Lower leg skin (tissue), 4 donors: ENCODE data around the gene CYP11A1. TPM values are rescaled to one million over a fixed set of nuclear protein-coding genes. Genes with fewer than 3 reads are reported as not detected.

ENCODE experiments used
- DNase-seq, 2 donors: peaks; one replicate each; pipeline ENCODE4 v3.0.0-alpha.2; 2019; ENCODE audit warnings: low spot score in 2 of 2
- H3K4me3 ChIP-seq: fragments of 200-600 bp; sonication (generic); 2 replicates; pipeline ENCODE4 v1.5.1; 2017; ENCODE audit warnings: mild to moderate bottlenecking, low read depth; ENCODE audit not compliant: poor library complexity, severe bottlenecking
- CTCF ChIP-seq, 3 donors: fragments of 450-650 bp; IDR thresholded peaks; one replicate each; pipeline ENCODE4 v1.5.1; 2016; ENCODE audit warnings: antibody characterized with exemption in 3 of 3, mild to moderate bottlenecking in 3 of 3, moderate library complexity in 2 of 3
- POLR2A ChIP-seq, 2 donors: fragments of 450-650 bp; IDR thresholded peaks; one replicate each; pipeline ENCODE4 v1.6.1; 2016 to 2017; ENCODE audit warnings: antibody characterized with exemption in 2 of 2, mild to moderate bottlenecking in 1 of 2, moderate library complexity in 1 of 2
- WGBS, 2 donors: methylation state at CpG; one replicate each; pipeline ENCODE4 v1.1.5; 2018; 5-methylcytosine and 5-hydroxymethylcytosine counted together
- intact Hi-C: fragments of 100-400 bp; cut with DNase I; formaldehyde crosslinking; loops from one replicate; pipeline ENCODE4 v1.15.0; 2023; ENCODE audit warnings: low total_unique reads
- total RNA-seq, 4 donors: library from RNA; depleted of rRNA; stranded (reverse); fragments of >200 nt; gene quantifications; one replicate each; pipeline ENCODE4 v1.1.0, GENCODE V29; 2016

CYP11A1 gene
- total RNA-seq, 4 donors from 2014 or later = 0.34 to 0.75 (median 0.49) TPM; not detected in 1

DNA sequence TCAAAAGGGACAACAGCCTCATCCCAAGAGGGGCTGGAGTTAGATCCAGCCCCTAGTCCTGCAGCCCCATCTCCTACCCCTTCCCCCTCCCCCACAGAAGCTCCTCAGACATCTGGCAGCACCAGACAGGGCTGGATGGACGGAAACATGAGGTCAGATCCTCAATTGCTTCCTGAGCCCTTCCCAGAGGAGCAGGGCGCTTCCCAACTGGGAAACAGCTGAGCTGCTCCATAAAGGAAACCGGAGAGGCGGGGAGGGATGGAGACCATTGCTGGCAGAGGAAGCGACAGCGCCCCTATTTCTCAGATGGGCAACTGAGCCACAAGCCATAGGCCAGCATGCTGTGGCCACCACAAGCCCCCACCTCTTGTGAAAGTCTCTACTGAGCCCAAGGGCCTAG is 18.3 kb upstream of the CYP11A1 start:
- DNase-seq = no peak
- 69 to 87% methylated on average over 6 of the region's 6 CpGs for WGBS, 2 donors
- TF ChIP-seq POLR2A (IDR thresholded peaks at IDR 0.05) (no peak), CTCF (IDR thresholded peaks at IDR 0.05) (no peak)
- intact Hi-C loops = loop anchor here (10.0 kb wide), 1 partner anchor 49 kb away; the partner anchor contains the start of gene SEMA7A
- no peak overlapping the region for H3K4me3 ChIP-seq

DNA sequence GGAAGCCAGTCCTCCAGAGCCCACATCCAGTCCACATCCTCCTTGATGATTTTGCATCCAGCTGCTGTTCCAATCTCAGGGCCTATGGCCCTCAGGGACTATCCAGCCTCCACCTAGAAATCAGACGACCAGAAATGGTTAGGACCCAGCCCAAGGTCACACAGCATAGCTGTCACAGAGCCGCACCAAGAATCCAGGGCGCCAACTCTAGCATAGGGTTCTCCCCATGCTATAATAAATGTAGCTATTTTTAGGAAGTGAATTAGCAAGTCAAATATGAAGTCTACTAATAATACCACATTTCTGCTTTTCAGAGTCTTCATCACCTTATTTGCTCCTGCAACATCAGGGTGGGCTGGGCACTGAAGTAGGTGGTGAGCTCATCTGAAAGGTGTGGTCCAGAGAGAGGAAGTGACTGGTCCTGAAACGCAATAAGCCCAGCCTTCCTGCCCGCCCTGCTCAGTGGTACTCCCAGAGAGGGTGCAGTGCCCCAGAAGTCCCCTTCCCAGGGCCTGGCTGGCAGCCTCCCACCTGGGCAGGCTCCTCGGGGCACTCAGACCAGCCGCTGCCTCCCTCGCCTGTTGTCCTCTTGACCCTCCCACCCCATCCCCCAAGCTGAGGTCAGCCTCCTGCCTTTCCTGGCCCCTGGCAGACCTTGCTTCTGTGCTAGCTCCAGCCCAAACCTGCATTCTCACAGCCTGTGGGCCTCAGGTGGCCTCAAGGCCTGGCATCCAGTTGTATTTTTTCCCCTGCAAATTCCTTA is 17.6 kb upstream of the CYP11A1 start:
- TF ChIP-seq POLR2A (IDR thresholded peaks at IDR 0.05) (no peak), CTCF (IDR thresholded peaks at IDR 0.05) (no peak)
- WGBS, 2 donors = 56 to 60% methylated on average over 8 of the region's 8 CpGs
- no peak for DNase-seq
- no peak overlapping the region for H3K4me3 ChIP-seq
- intact Hi-C loops = loop anchor here (10.0 kb wide), 1 partner anchor 50 kb away; the partner anchor contains the start of gene SEMA7A

DNA sequence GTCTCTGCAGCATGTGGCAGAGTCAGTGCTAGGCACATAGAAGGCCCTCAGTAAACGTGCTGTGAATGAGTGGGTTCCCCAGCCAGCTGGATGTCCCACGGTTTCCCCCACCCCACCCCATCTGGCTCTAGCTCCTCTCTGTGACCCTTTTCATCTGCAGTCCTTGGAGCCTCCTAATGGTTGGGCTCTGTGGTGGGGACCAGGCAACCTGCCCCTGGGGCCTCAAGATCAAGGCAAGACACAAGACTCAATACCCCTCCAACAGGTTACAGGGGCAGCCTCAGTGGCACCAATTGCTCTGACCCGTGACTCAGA is 17.1 kb upstream of the CYP11A1 start:
- no peak for DNase-seq
- TF ChIP-seq CTCF (IDR thresholded peaks at IDR 0.05) = no peak
- no peak for TF ChIP-seq POLR2A (IDR thresholded peaks at IDR 0.05)
- no peak overlapping the region for H3K4me3 ChIP-seq
- intact Hi-C loops = loop anchor here (10.0 kb wide), 1 partner anchor 50 kb away; the partner anchor contains the start of gene SEMA7A
- 48 to 71% methylated on average over 3 of the region's 3 CpGs for WGBS, 2 donors

DNA sequence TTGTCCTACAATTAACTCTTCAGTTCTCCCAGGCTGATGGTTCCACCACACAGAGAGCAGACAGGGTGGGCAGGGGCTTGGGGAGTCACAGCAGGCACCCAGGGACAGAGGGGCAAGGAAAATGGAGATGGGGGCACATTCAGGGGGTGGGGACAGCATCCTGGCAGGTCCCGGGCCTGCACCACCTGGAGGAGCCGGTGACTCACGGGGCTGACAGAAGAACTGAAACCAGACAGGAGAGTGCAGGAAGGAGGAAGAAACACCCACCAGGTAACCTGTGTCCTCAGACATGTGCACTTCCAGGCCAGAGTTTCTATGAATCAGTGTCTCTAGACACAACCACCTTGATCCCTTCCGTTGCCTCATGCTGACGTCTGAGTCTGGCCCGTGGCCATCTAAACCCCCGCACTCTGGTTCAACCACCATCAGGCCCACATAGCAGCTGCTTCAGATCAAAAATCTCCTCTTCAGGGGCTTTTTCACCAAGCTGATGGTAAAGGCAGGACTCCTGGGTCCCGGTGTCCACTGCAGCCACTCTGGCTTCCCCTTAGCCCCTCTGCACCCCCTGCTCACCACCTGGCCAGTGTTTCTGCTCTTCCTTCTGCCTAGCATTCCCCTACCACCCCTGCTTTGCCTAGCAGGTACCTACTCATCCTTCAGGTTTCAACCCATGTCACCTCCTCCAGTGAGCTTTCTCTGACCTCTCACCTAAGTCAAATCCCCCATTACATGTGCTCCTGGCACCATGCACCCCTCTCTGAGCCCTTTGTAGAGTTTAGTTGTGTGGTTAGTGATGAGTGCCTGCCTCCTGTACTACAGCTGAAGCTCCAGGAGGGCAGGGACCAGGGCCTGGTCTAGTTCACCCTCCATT is 16.5 kb upstream of the CYP11A1 start:
- intact Hi-C loops = loop anchor here (10.0 kb wide), 1 partner anchor 51 kb away; the partner anchor contains the start of gene SEMA7A
- TF ChIP-seq POLR2A (IDR thresholded peaks at IDR 0.05) (no peak), CTCF (IDR thresholded peaks at IDR 0.05) (no peak)
- H3K4me3 ChIP-seq = no peak overlapping the region
- 50 to 64% methylated on average over 8 of the region's 8 CpGs for WGBS, 2 donors
- DNase-seq = no peak

- H3K4me3 ChIP-seq = no peak overlapping the region
- DNase-seq = no peak
- no peak for TF ChIP-seq POLR2A (IDR thresholded peaks at IDR 0.05)
- no peak for TF ChIP-seq CTCF (IDR thresholded peaks at IDR 0.05)
- intact Hi-C loops = loop anchor here (10.0 kb wide), 1 partner anchor 52 kb away; the partner anchor contains the start of gene SEMA7A
- WGBS, 2 donors = 93 to 100% methylated on average over 2 to 4 of the region's 4 CpGs
Measured at GRCh38 chr15:74383286-74383685, 15.8 kb upstream of the CYP11A1 start.
